Measurements from ENCODE around the gene FRMPD3.

The FRMPD3 gene

DNA sequence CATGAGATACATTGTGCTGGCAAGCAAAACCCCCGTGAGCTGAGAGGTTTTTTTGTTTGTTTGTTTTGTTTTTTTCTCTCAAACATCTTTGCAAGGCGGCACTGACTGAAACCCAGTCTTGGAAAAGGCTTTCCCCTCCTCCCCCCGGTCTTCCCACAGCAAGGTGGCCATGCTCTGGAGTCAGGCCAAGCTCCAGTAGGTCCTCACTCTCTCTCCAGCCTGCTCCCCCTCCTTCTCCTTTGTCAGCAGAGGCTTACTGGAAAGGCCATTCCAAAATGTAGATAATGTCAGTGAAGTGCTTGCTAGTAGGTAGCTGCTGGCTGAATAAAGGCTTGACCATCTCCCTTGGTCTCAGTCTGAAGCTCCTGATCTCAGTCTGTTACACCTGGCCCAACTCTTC is 32.6 kb downstream of the FRMPD3 start:
- no peak for DNase-seq

GRCh38 chrX:107484002-107484726 is 34.7 kb downstream of the FRMPD3 start:
- no peak for DNase-seq

GRCh38 chrX:107485013-107485412 is 35.6 kb downstream of the FRMPD3 start:
- no peak for DNase-seq

GRCh38 chrX:107493141-107493540 is 43.7 kb downstream of the FRMPD3 start:
- no peak for DNase-seq

DNA sequence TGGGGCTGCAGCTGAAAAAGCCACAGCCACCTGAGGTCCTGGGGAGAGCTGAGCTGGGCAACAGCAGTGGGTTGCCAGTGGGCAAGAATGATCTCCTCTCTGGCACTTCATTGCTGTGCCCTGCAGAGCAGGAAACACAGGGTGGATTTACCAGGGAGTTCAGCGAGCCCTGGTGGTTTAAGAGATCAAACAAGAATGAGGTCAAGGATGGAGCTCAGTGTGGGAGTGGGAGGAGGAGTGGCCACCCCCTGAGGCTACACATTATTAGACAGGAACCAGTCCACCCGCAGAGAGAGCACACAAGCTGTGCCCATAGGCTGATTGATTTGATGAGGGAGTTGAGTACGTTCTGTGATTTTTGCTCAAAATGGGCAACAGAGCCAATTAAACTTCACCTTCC is 47.3 kb downstream of the FRMPD3 start:
- no peak for DNase-seq

All from DMS153 (cell line).